Measurements from ENCODE around the gene TTC39C. TPM values are rescaled to one million over a fixed set of nuclear protein-coding genes. Genes with fewer than 3 reads are reported as not detected.
A peak's percentile ranks its signal among the peaks of the same experiment; 100 is the strongest.
"Not testable (repeated sequence)": the region's sequence is repeated elsewhere in the genome, so short reads cannot be mapped to it uniquely, and the experiment has no call there.

The TTC39C gene
- total RNA-seq, 1 donor from 2014 or later: 33.2 TPM

DNA sequence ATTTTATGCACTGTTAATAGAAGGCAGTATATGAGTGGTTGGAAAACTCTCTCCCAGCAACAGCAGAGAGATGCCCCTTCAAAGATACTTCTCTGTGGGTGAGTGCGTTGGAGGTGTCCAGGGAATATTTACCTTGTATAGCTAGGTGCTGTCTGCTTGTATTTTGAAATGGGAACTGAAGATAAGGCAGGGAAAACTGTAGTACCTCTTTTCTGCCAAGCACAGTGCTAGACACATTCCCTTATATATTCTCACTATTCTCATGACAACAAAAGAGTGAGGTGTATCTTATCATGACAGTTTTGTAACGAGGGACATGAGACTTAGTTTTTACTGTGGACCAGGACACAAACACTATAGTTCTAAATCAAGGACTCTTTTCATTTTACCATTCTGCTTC is 2.1 kb downstream of the TTC39C start:
- DNase-seq (ENCODE audit: low spot score): no peak

DNA sequence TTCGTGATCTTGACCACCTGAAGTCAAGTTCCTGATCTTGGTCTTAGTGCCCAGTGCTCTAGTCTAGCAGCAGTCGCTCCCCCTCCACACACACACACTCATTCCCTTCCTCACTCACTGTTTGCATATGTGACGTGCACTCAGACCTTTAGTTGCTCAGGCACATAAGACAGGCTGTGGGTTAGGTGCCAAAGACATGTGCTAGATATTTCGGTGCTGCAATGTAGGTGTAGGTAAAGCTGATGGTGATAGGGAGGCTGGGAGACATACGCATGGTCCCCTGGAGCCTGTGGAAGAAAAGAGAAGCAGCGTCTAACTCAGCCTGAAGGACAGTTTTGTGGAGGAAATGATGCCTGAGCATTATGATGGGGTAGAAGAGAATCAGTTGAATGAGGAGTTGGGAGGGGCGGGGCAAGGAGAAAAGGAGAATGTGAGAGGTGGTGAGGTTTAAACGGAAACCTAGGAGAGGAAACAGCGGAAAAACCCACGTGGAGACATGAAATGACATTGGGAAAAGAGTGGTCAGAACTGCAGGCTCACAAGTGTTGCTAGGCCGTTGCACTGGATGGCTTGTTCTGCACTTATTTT is 3.8 kb downstream of the TTC39C start:
- DNase-seq (ENCODE audit: low spot score): no peak

- DNase-seq (ENCODE audit: low spot score): no peak
Observed at GRCh38 chr18:24019641-24020331, 5.2 kb downstream of the TTC39C start.

DNA sequence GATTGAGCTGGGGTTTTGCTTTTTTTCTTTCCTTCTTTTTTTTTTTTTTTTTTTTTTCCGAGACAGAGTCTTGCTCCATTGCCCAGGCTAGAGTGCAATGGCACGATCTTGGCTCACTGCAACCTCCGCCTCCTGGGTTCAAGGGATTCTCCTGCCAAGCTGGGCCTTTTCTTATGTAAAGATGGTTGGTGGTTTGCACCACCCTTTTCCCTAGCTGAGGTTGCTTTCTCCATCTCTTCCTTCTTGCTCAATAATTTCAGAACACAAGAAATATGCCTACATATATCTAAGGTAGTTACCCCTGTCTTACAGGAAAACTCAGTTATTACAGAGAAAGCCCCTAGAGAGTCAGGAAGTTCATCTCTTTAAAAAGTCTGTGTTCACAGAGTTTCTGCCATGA is 7.0 kb downstream of the TTC39C start:
- DNase-seq (ENCODE audit: low spot score): no peak

GRCh38 chr18:24022161-24022560 is 7.6 kb downstream of the TTC39C start:
- no peak for DNase-seq (ENCODE audit: low spot score)

DNA sequence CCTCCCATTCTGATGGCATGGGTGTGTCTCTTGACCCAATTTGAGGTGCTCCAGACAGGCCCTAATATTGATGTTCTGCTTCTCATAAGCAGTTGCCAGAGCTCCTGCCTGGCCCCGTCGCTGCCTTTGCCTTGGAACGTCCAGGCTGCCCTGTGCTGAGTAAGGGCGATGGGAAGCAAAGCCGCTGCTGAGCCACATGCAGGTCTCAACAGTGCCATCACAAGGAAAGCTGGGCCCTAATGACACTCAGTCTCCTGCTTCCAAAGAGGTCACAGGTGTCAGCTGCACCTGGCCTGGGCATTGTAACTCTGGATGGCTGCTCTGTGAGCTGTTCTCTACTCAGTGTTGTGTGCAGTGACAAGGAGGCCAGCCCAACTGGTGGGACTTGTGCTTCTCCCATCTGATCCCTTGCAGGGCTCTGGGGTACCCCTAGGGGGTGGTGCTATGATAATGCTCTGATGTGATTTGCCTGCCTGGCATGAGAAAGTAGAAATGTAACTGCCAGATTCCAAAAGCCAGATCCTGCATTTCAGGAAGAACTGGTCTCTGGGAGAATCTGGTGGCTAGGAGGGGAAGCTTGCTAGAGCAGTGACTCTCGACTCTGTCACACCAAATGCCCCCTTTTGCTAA is 8.7 kb downstream of the TTC39C start:
- peak; percentile 54 for DNase-seq (ENCODE audit: low spot score)

GRCh38 chr18:24024425-24024824 is 9.9 kb downstream of the TTC39C start:
- DNase-seq (ENCODE audit: low spot score): no peak

GRCh38 chr18:24026457-24026856 is 11.9 kb downstream of the TTC39C start:
- no peak for DNase-seq (ENCODE audit: low spot score)

GRCh38 chr18:24027156-24027827 is 12.7 kb downstream of the TTC39C start:
- peak; percentile 75 for DNase-seq (ENCODE audit: low spot score)

GRCh38 chr18:24028946-24029345 is 14.4 kb downstream of the TTC39C start:
- DNase-seq (ENCODE audit: low spot score): not testable (repeated sequence)

DNA sequence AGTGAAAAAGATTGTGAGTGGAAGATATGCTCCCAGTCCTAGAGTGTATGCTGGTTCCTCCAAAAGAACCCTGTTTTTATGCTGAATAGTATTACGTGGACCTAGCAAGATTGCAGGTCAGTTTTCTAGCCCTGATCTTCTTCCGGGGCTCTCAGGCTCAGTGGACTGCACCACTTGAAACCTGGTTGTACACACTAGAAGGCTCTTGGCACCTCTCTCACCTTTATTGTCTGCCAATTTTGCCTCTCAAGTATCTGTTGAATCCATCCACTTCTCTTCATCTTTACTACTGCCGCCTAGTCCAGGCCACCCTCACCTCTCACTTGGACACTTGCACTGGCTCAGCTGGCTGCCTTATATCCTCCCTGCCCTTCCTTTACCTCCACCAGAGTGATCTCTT is 16.8 kb downstream of the TTC39C start:
- DNase-seq (ENCODE audit: low spot score): no peak

GRCh38 chr18:24031916-24032315 is 17.4 kb downstream of the TTC39C start:
- DNase-seq (ENCODE audit: low spot score): no peak

GRCh38 chr18:24033641-24034412 is 19.3 kb downstream of the TTC39C start:
- no peak for DNase-seq (ENCODE audit: low spot score)

- DNase-seq (ENCODE audit: low spot score): no peak
Observed at GRCh38 chr18:24035316-24035715, 20.8 kb downstream of the TTC39C start.

- no peak for DNase-seq (ENCODE audit: low spot score)
Observed at GRCh38 chr18:24039671-24040070, 25.1 kb downstream of the TTC39C start.

DNA sequence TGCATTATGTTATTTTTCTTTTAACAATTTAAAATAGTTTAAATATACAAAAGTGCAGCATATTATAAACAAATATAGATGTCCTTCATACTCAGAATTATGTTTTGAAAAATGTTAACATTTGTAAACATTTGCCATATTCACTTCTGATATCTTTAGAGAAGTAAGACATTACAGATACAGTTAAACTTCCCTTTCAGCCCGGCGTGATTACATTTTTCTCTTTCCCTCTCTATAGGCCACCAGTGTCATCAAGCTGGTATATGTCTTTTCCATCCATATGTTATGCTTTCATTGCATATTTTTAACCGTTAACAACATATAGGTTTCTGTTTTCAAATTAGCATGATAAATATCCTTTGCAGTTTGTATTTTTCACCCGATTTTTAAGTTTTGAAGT is 27.1 kb downstream of the TTC39C start:
- no peak for DNase-seq (ENCODE audit: low spot score)

DNA sequence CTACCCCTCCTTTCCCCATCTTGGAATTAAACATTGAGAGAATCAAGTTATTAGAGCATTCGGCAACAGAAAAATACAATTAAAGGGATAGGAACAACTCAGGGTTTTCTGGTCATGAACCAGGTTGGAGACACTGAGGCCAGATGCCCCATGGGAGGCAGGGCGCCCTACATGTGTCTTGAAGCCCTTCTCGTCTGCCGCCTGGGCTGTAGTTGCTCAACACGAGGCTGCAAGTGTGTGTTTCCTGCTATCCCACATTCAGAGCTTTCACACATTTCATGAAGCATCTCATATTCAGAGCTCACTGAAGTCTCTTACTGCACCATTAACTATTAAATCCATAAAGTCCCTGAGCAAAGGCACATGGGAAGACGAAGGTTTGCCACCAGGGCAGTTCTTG is 28.8 kb downstream of the TTC39C start:
- no peak for DNase-seq (ENCODE audit: low spot score)

- DNase-seq (ENCODE audit: low spot score): no peak
Observed at GRCh38 chr18:24048261-24048660, 33.7 kb downstream of the TTC39C start.

- no peak for DNase-seq (ENCODE audit: low spot score)
Observed at GRCh38 chr18:24049142-24049541, 34.6 kb downstream of the TTC39C start.

- DNase-seq (ENCODE audit: low spot score): no peak
Observed at GRCh38 chr18:24051031-24051947, 36.7 kb downstream of the TTC39C start.

GRCh38 chr18:24052053-24052452 is 37.5 kb downstream of the TTC39C start:
- DNase-seq (ENCODE audit: low spot score): no peak
